ENCODE data around the gene PTGDR2.

PTGDR2 gene

GRCh38 chr11:60873533-60873932 lies 17.8 kb upstream of the PTGDR2 start:
- TF ChIP-seq CTCF (conservative IDR thresholded peaks at IDR 0.05) = no peak
- H3K27ac ChIP-seq = no peak overlapping the region

GRCh38 chr11:60872961-60873524 lies 17.3 kb upstream of the PTGDR2 start:
- H3K27ac ChIP-seq = no peak overlapping the region
- TF ChIP-seq CTCF (conservative IDR thresholded peaks at IDR 0.05) = no peak

- TF ChIP-seq CTCF (conservative IDR thresholded peaks at IDR 0.05) = no peak
- H3K27ac ChIP-seq = no peak overlapping the region
Measured at GRCh38 chr11:60872124-60872960, 16.6 kb upstream of the PTGDR2 start.

GRCh38 chr11:60871378-60872061 lies 15.8 kb upstream of the PTGDR2 start:
- H3K27ac ChIP-seq = no peak overlapping the region
- TF ChIP-seq CTCF (conservative IDR thresholded peaks at IDR 0.05) = no peak

GRCh38 chr11:60870733-60871377 lies 15.1 kb upstream of the PTGDR2 start:
- TF ChIP-seq CTCF (conservative IDR thresholded peaks at IDR 0.05) = no peak
- no peak overlapping the region for H3K27ac ChIP-seq

GRCh38 chr11:60870276-60870675 lies 14.5 kb upstream of the PTGDR2 start:
- no peak for TF ChIP-seq CTCF (conservative IDR thresholded peaks at IDR 0.05)
- H3K27ac ChIP-seq = no peak overlapping the region

- TF ChIP-seq CTCF (conservative IDR thresholded peaks at IDR 0.05) = no peak
- no peak overlapping the region for H3K27ac ChIP-seq
Measured at GRCh38 chr11:60869451-60869825, 13.7 kb upstream of the PTGDR2 start.
